Measurements from ENCODE around the gene CEP70. TPM values are rescaled to one million over a fixed set of nuclear protein-coding genes. Genes with fewer than 3 reads are reported as not detected.
"Not testable (repeated sequence)": the region's sequence is repeated elsewhere in the genome, so short reads cannot be mapped to it uniquely, and the experiment has no call there.

The CEP70 gene
- 11.8 and 22.3 TPM in 2 replicates for total RNA-seq (2014; rRNA removed; shearing (Covaris generic))

- Histone ChIP-seq H3K4me1 (replicated peaks) (no peaks in the 10 kb centered on the region), H3K4me3 (peak within 1 kb of the TSS; percentile 59), H3K27me3 (replicated peaks) (no peaks in the 10 kb centered on the region), H3K9me3 (replicated peaks) (no peaks in the 10 kb centered on the region), H3K27ac (peak within 1 kb of the TSS; percentile 59), H3K36me3 (peaks cover 3% of the 10 kb centered on the region; the same call in 1 of the 2 replicates)
- peak; percentile 93 to 94 for DNase-seq (ENCODE audit: low read depth in 1 of 2, low spot score in 2 of 2)
Measured at GRCh38 chr3:138594150-138594934, at the start of gene CEP70. TSS of gene CEP70 (minus strand) at chr3:138594260. CDS start at chr3:138572927, 21,333 bp downstream.

- peaks cover 3% of the 10 kb centered on the region; the same call in 1 of the 2 replicates for H3K9me3 ChIP-seq (replicated peaks)
- no peaks in the 10 kb centered on the region for H3K27me3 ChIP-seq (replicated peaks)
- no peak overlapping the region for H3K4me3 ChIP-seq
- no peak for DNase-seq (ENCODE audit: low read depth in 1 of 2, low spot score in 2 of 2)
- no peaks in the 10 kb centered on the region for H3K36me3 ChIP-seq
- no peaks in the 10 kb centered on the region for H3K4me1 ChIP-seq (replicated peaks)
- no peak overlapping the region for H3K27ac ChIP-seq
Measured at GRCh38 chr3:138642927-138643253, 48.8 kb upstream of the CEP70 start.

GRCh38 chr3:138642226-138642926 is 48.3 kb upstream of the CEP70 start:
- Histone ChIP-seq H3K36me3 (no peaks in the 10 kb centered on the region), H3K9me3 (replicated peaks) (peaks cover 3% of the 10 kb centered on the region; the same call in 1 of the 2 replicates), H3K27ac (no peak overlapping the region), H3K4me1 (replicated peaks) (no peaks in the 10 kb centered on the region), H3K27me3 (replicated peaks) (no peaks in the 10 kb centered on the region), H3K4me3 (no peak overlapping the region)
- no peak for DNase-seq (ENCODE audit: low read depth in 1 of 2, low spot score in 2 of 2)

- H3K27ac ChIP-seq: no peak overlapping the region
- DNase-seq (ENCODE audit: low read depth in 1 of 2, low spot score in 2 of 2): no peak
- no peaks in the 10 kb centered on the region for H3K4me1 ChIP-seq (replicated peaks)
- H3K9me3 ChIP-seq (replicated peaks): peaks cover 3% of the 10 kb centered on the region; the same call in 1 of the 2 replicates
- H3K36me3 ChIP-seq: no peaks in the 10 kb centered on the region
- H3K27me3 ChIP-seq (replicated peaks): no peaks in the 10 kb centered on the region
- no peak overlapping the region for H3K4me3 ChIP-seq
Measured at GRCh38 chr3:138640537-138640936, 46.5 kb upstream of the CEP70 start.

GRCh38 chr3:138638641-138639040 is 44.6 kb upstream of the CEP70 start:
- no peaks in the 10 kb centered on the region for H3K36me3 ChIP-seq
- no peaks in the 10 kb centered on the region for H3K27me3 ChIP-seq (replicated peaks)
- H3K27ac ChIP-seq: no peak overlapping the region
- H3K4me1 ChIP-seq (replicated peaks): no peaks in the 10 kb centered on the region
- no peak overlapping the region for H3K4me3 ChIP-seq
- peaks cover 3% of the 10 kb centered on the region; the same call in 1 of the 2 replicates for H3K9me3 ChIP-seq (replicated peaks)
- no peak for DNase-seq (ENCODE audit: low read depth in 1 of 2, low spot score in 2 of 2)

GRCh38 chr3:138629526-138629925 is 35.5 kb upstream of the CEP70 start:
- no peak for DNase-seq (ENCODE audit: low read depth in 1 of 2, low spot score in 2 of 2)
- Histone ChIP-seq H3K9me3 (replicated peaks) (no peaks in the 10 kb centered on the region), H3K27ac (no peak overlapping the region), H3K4me3 (no peak overlapping the region), H3K27me3 (replicated peaks) (no peaks in the 10 kb centered on the region), H3K4me1 (replicated peaks) (no peaks in the 10 kb centered on the region), H3K36me3 (no peaks in the 10 kb centered on the region)

- no peaks in the 10 kb centered on the region for H3K9me3 ChIP-seq (replicated peaks)
- H3K36me3 ChIP-seq: peaks cover 5% of the 10 kb centered on the region; the same call in 1 of the 2 replicates
- no peaks in the 10 kb centered on the region for H3K4me1 ChIP-seq (replicated peaks)
- H3K27me3 ChIP-seq (replicated peaks): no peaks in the 10 kb centered on the region
- H3K4me3 ChIP-seq: no peak overlapping the region
- no peak overlapping the region for H3K27ac ChIP-seq
- no peak for DNase-seq (ENCODE audit: low read depth in 1 of 2, low spot score in 2 of 2)
Measured at GRCh38 chr3:138625707-138626365, 31.8 kb upstream of the CEP70 start.

- H3K9me3 ChIP-seq (replicated peaks): no peaks in the 10 kb centered on the region
- H3K27me3 ChIP-seq (replicated peaks): no peaks in the 10 kb centered on the region
- no peak overlapping the region for H3K27ac ChIP-seq
- H3K36me3 ChIP-seq: peaks cover 5% of the 10 kb centered on the region; the same call in 1 of the 2 replicates
- H3K4me3 ChIP-seq: no peak overlapping the region
- no peaks in the 10 kb centered on the region for H3K4me1 ChIP-seq (replicated peaks)
- DNase-seq (ENCODE audit: low read depth in 1 of 2, low spot score in 2 of 2): no peak
Measured at GRCh38 chr3:138624518-138624917, 30.5 kb upstream of the CEP70 start.

- Histone ChIP-seq H3K27ac (no peak overlapping the region), H3K9me3 (replicated peaks) (no peaks in the 10 kb centered on the region), H3K4me1 (replicated peaks) (no peaks in the 10 kb centered on the region), H3K27me3 (replicated peaks) (no peaks in the 10 kb centered on the region), H3K4me3 (no peak overlapping the region), H3K36me3 (peaks cover 5% of the 10 kb centered on the region; the same call in 1 of the 2 replicates)
- no peak for DNase-seq (ENCODE audit: low read depth in 1 of 2, low spot score in 2 of 2)
Measured at GRCh38 chr3:138620431-138620830, 26.4 kb upstream of the CEP70 start.

GRCh38 chr3:138615462-138615861 is 21.4 kb upstream of the CEP70 start:
- no peak for DNase-seq (ENCODE audit: low read depth in 1 of 2, low spot score in 2 of 2)
- Histone ChIP-seq H3K36me3 (no peaks in the 10 kb centered on the region), H3K27me3 (replicated peaks) (no peaks in the 10 kb centered on the region), H3K4me1 (replicated peaks) (no peaks in the 10 kb centered on the region), H3K27ac (no peak overlapping the region), H3K4me3 (no peak overlapping the region), H3K9me3 (replicated peaks) (no peaks in the 10 kb centered on the region)

- Histone ChIP-seq H3K27ac (no peak overlapping the region), H3K4me3 (no peak overlapping the region), H3K9me3 (replicated peaks) (no peaks in the 10 kb centered on the region), H3K36me3 (no peaks in the 10 kb centered on the region), H3K4me1 (replicated peaks) (peaks cover 5% of the 10 kb centered on the region), H3K27me3 (replicated peaks) (no peaks in the 10 kb centered on the region)
- DNase-seq (ENCODE audit: low read depth in 1 of 2, low spot score in 2 of 2): no peak
Measured at GRCh38 chr3:138609898-138610266, 15.8 kb upstream of the CEP70 start.

GRCh38 chr3:138608322-138609135 is 14.5 kb upstream of the CEP70 start, which contains the start of gene FAIM:
TSS of gene FAIM (plus strand) at chr3:138608771. CDS start at chr3:138619727, 10,956 bp downstream.
- H3K4me3 ChIP-seq: peak within 1 kb of the TSS; percentile 64
- peak within 1 kb of the TSS; percentile 63 for H3K27ac ChIP-seq
- H3K36me3 ChIP-seq: no peaks in the 10 kb centered on the region
- peaks cover 5% of the 10 kb centered on the region for H3K4me1 ChIP-seq (replicated peaks)
- DNase-seq (ENCODE audit: low read depth in 1 of 2, low spot score in 2 of 2): peak; percentile 64 to 78
- H3K9me3 ChIP-seq (replicated peaks): no peaks in the 10 kb centered on the region
- no peaks in the 10 kb centered on the region for H3K27me3 ChIP-seq (replicated peaks)

- H3K4me3 ChIP-seq; DNase-seq (ENCODE audit: low read depth in 1 of 2, low spot score in 2 of 2); H3K4me1 ChIP-seq (replicated peaks); H3K27me3 ChIP-seq (replicated peaks); H3K9me3 ChIP-seq (replicated peaks); H3K27ac ChIP-seq; H3K36me3 ChIP-seq: not testable (repeated sequence)
Measured at GRCh38 chr3:138604106-138604595, 10.1 kb upstream of the CEP70 start.

Data from SJSA1 (cell line).